WTC11 (cell line): ENCODE results near the gene RGCC. TPM values are rescaled to one million over a fixed set of nuclear protein-coding genes. Genes with fewer than 3 reads are reported as not detected.

ENCODE experiments used
- ATAC-seq: fragments of 200-7000 bp; cut with Tn5 transposase; 2 replicates; pipeline ENCODE4 v1.10.0; 2021; ENCODE audit warnings: mild to moderate bottlenecking, moderate library complexity
- CTCF ChIA-PET: fragments of 300-600 bp; sonication (Branson Sonifier 250); formaldehyde crosslinking; loops from one replicate; lab custom pipeline; 2021; ENCODE audit warnings: antibody characterized with exemption; lab: Charles Lee
- POLR2A ChIA-PET: fragments of 350-600 bp; sonication (Branson Sonifier 250); formaldehyde crosslinking; loops from one replicate; lab custom pipeline; 2021; ENCODE audit warnings: antibody characterized with exemption; lab: Charles Lee
- DNase-seq: peaks from one replicate; pipeline ENCODE4 v3.0.0; 2021; ENCODE audit warnings: low spot score
- H3K27ac Mint-ChIP-seq: 2 replicates; pipeline ENCODE4 v1.8.0; 2021; ENCODE audit warnings: mixed read lengths
- H3K27me3 Mint-ChIP-seq: 2 replicates; pipeline ENCODE4 v1.8.0; 2021; ENCODE audit warnings: low read depth, mild to moderate bottlenecking, moderate library complexity, mixed read lengths
- H3K36me3 Mint-ChIP-seq: 2 replicates; pipeline ENCODE4 v1.8.0; 2021; ENCODE audit warnings: mixed read lengths
- H3K4me1 Mint-ChIP-seq: 2 replicates; pipeline ENCODE4 v1.8.0; 2022; ENCODE audit warnings: mixed read lengths
- H3K4me3 Mint-ChIP-seq: 2 replicates; pipeline ENCODE4 v1.8.0; 2021; ENCODE audit warnings: mild to moderate bottlenecking, moderate library complexity, mixed read lengths
- H3K9me3 Mint-ChIP-seq: 2 replicates; pipeline ENCODE4 v1.8.0; 2021; ENCODE audit warnings: mixed read lengths
- AFF4 ChIP-seq: sonication (generic); formaldehyde crosslinking; IDR thresholded peaks from 2 replicates; pipeline ENCODE4 v1.8.1; 2023; ENCODE audit warnings: mild to moderate bottlenecking, missing genetic modification reagents, borderline replicate concordance
- AR ChIP-seq: fragments of 250-450 bp; sonication (Bioruptor Pico); IDR thresholded peaks from 2 replicates; pipeline ENCODE4 v1.9.0; 2021; ENCODE audit warnings: mild to moderate bottlenecking
- ARID4B ChIP-seq: sonication (generic); formaldehyde crosslinking; IDR thresholded peaks from 2 replicates; pipeline ENCODE4 v1.8.0; 2023; ENCODE audit warnings: missing genetic modification reagents, mild to moderate bottlenecking, borderline replicate concordance
- E2F1 ChIP-seq: sonication (generic); formaldehyde crosslinking; IDR thresholded peaks from 2 replicates; pipeline ENCODE4 v1.8.0; 2022; ENCODE audit warnings: mild to moderate bottlenecking, missing genetic modification reagents
- EMX1 ChIP-seq: fragments of 250-450 bp; sonication (Bioruptor Pico); IDR thresholded peaks from 2 replicates; pipeline ENCODE4 v1.8.0; 2021; ENCODE audit warnings: mild to moderate bottlenecking
- ETV6 ChIP-seq: sonication (generic); formaldehyde crosslinking; IDR thresholded peaks from 2 replicates; pipeline ENCODE4 v1.8.1; 2022; ENCODE audit warnings: mild to moderate bottlenecking, missing genetic modification reagents
- GTF2I ChIP-seq: fragments of 250-450 bp; sonication (Bioruptor Pico); conservative IDR thresholded peaks from 2 replicates; pipeline ENCODE4 v1.4.0; 2021; ENCODE audit warnings: mild to moderate bottlenecking
- HMGXB4 ChIP-seq: sonication (generic); formaldehyde crosslinking; IDR thresholded peaks from 2 replicates; pipeline ENCODE4 v1.8.1; 2023; ENCODE audit warnings: mild to moderate bottlenecking, moderate library complexity, missing genetic modification reagents
- NFYB ChIP-seq: sonication (generic); formaldehyde crosslinking; conservative IDR thresholded peaks from 2 replicates; pipeline ENCODE4 v1.8.0; 2022; ENCODE audit warnings: low read depth, missing genetic modification reagents
- NR3C1 ChIP-seq: sonication (generic); formaldehyde crosslinking; conservative IDR thresholded peaks from 2 replicates; pipeline ENCODE4 v1.8.1; 2023; ENCODE audit warnings: low read depth, mild to moderate bottlenecking, missing genetic modification reagents
- OVOL2 ChIP-seq: fragments of 250-450 bp; sonication (Bioruptor Pico); IDR thresholded peaks from 2 replicates; pipeline ENCODE4 v1.9.0; 2021; ENCODE audit warnings: mild to moderate bottlenecking, borderline replicate concordance
- SP1 ChIP-seq: sonication (generic); formaldehyde crosslinking; conservative IDR thresholded peaks from 2 replicates; pipeline ENCODE4 v1.8.1; 2022; ENCODE audit warnings: missing genetic modification reagents
- TCF7 ChIP-seq: sonication (generic); formaldehyde crosslinking; IDR thresholded peaks from 2 replicates; pipeline ENCODE4 v1.8.0; 2022; ENCODE audit warnings: mild to moderate bottlenecking, low read depth, missing genetic modification reagents, moderate library complexity
- TEAD1 ChIP-seq: sonication (generic); formaldehyde crosslinking; IDR thresholded peaks from 2 replicates; pipeline ENCODE4 v1.8.0; 2022; ENCODE audit warnings: mild to moderate bottlenecking, missing genetic modification reagents
- ZNF219 ChIP-seq: sonication (generic); formaldehyde crosslinking; IDR thresholded peaks from 2 replicates; pipeline ENCODE4 v1.8.0; 2023; ENCODE audit warnings: missing genetic modification reagents, mild to moderate bottlenecking, borderline replicate concordance
- ZNF416 ChIP-seq: fragments of 250-450 bp; sonication (Bioruptor Pico); IDR thresholded peaks from 2 replicates; pipeline ENCODE4 v1.9.0; 2021; ENCODE audit warnings: mild to moderate bottlenecking, inconsistent platforms
- ZNF425 ChIP-seq: fragments of 250-450 bp; sonication (Bioruptor Pico); conservative IDR thresholded peaks from 2 replicates; pipeline ENCODE4 v1.9.0; 2021; ENCODE audit warnings: mild to moderate bottlenecking
- total RNA-seq: library from RNA; stranded (reverse); gene quantifications from 3 replicates; pipeline ENCODE4 v1.2.3, GENCODE V29; 2021
- TF ChIP-seq, protein P1 (sequence below): fragments of 250-450 bp; sonication (Bioruptor Pico); IDR thresholded peaks from 2 replicates; pipeline ENCODE4 v1.9.0; 2021; ENCODE audit warnings: mild to moderate bottlenecking
- TF ChIP-seq, protein P2 (sequence below): sonication (generic); formaldehyde crosslinking; IDR thresholded peaks from 2 replicates; pipeline ENCODE4 v1.8.0; 2022; ENCODE audit warnings: mild to moderate bottlenecking, missing genetic modification reagents

RGCC gene
- total RNA-seq, 1 experiment from 2014 or later = 0.48 TPM

DNA sequence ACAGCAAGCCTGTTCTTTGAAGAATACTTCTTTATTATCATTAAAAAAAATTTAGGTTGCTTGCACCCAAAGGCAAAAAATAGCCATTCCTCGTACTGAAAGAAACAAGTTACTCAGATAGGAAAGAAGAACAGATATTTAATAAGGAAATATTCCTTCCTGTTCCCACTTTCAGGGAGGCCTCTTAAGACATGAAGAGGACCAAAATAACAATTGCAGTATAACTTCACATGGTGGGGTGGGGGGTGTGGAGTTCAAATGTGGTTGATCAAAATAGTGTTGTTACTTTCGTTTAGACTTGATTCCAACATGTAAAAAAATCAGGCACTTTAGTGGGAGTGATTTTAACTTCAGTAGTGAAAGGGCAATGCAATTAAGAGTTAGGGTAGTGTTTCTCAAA, 3.6 kb downstream of the RGCC start (continued):
- TF ChIP-seq, protein P1, sequence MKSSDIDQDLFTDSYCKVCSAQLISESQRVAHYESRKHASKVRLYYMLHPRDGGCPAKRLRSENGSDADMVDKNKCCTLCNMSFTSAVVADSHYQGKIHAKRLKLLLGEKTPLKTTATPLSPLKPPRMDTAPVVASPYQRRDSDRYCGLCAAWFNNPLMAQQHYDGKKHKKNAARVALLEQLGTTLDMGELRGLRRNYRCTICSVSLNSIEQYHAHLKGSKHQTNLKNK = no peak
- TF ChIP-seq ZNF416 (CRISPR knock-in tag) = no peak
- TF ChIP-seq ETV6 = no peak
- no peak for TF ChIP-seq NR3C1
- no peak for TF ChIP-seq NFYB (CRISPR knock-in tag)
- TF ChIP-seq ZNF219 (CRISPR knock-in tag) = no peak

GRCh38 chr13:41461527-41462139, 4.3 kb downstream of the RGCC start:
- no peaks in the 10 kb centered on the region for H3K9me3 Mint-ChIP-seq
- no peak overlapping the region for H3K27ac Mint-ChIP-seq
- no peak for TF ChIP-seq AR (CRISPR knock-in tag)
- TF ChIP-seq OVOL2 (CRISPR knock-in tag) = no peak
- no peak for TF ChIP-seq HMGXB4 (CRISPR knock-in tag)
- TF ChIP-seq, protein P2, sequence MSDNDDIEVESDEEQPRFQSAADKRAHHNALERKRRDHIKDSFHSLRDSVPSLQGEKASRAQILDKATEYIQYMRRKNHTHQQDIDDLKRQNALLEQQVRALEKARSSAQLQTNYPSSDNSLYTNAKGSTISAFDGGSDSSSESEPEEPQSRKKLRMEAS (CRISPR knock-in tag) = no peak
- no peak for TF ChIP-seq EMX1 (CRISPR knock-in tag)
- no peak for TF ChIP-seq ARID4B (CRISPR knock-in tag)
- no peak for TF ChIP-seq E2F1 (CRISPR knock-in tag)
- no peak for TF ChIP-seq TEAD1 (CRISPR knock-in tag)
- TF ChIP-seq AFF4 (CRISPR knock-in tag) = no peak
- no peak for TF ChIP-seq ZNF425 (CRISPR knock-in tag)
- no peak for TF ChIP-seq SP1
- TF ChIP-seq TCF7 (CRISPR knock-in tag) = no peak
- TF ChIP-seq GTF2I (CRISPR knock-in tag) = no peak
- ChIA-PET POLR2A (no interaction called here), CTCF (no interaction called here)
- H3K4me3 Mint-ChIP-seq = no peak overlapping the region
- 0 out of 2 replicates have a peak, but pooled peaks cover 2% of the 10 kb centered on the region for H3K4me1 Mint-ChIP-seq
- DNase-seq = no peak
- peaks cover 44% of the 10 kb centered on the region for H3K27me3 Mint-ChIP-seq
- H3K36me3 Mint-ChIP-seq = no peaks in the 10 kb centered on the region
- ATAC-seq = no peak
